T-helper 1 cell treated with Interleukin-12 subunit alpha and Interleukin-12 subunit beta and Interleukin-4 antibody, amounts not matched to agents 30 μg/mL and 1 μg/mL, for 36 hours (primary cell): ENCODE results near the gene HOXB13.
"Not testable (repeated sequence)": the region's sequence is repeated elsewhere in the genome, so short reads cannot be mapped to it uniquely, and the experiment has no call there.

Experiments used
- H3K27ac Mint-ChIP-seq: one replicate; pipeline ENCODE4 v1.8.0; 2021; ENCODE audit warnings: mild to moderate bottlenecking, mixed read lengths
- H3K27me3 Mint-ChIP-seq: one replicate; pipeline ENCODE4 v1.8.0; 2021; ENCODE audit warnings: low read depth, mixed read lengths
- H3K36me3 Mint-ChIP-seq: one replicate; pipeline ENCODE4 v1.8.0; 2021; ENCODE audit warnings: low read depth, mixed read lengths
- H3K4me1 Mint-ChIP-seq: one replicate; pipeline ENCODE4 v1.8.0; 2021; ENCODE audit warnings: low read depth, mixed read lengths
- H3K4me3 Mint-ChIP-seq: one replicate; pipeline ENCODE4 v1.8.0; 2021; ENCODE audit warnings: mild to moderate bottlenecking, moderate library complexity, mixed read lengths
- H3K9me3 Mint-ChIP-seq: one replicate; pipeline ENCODE4 v1.8.0; 2021; ENCODE audit warnings: mixed read lengths

Gene HOXB13

DNA sequence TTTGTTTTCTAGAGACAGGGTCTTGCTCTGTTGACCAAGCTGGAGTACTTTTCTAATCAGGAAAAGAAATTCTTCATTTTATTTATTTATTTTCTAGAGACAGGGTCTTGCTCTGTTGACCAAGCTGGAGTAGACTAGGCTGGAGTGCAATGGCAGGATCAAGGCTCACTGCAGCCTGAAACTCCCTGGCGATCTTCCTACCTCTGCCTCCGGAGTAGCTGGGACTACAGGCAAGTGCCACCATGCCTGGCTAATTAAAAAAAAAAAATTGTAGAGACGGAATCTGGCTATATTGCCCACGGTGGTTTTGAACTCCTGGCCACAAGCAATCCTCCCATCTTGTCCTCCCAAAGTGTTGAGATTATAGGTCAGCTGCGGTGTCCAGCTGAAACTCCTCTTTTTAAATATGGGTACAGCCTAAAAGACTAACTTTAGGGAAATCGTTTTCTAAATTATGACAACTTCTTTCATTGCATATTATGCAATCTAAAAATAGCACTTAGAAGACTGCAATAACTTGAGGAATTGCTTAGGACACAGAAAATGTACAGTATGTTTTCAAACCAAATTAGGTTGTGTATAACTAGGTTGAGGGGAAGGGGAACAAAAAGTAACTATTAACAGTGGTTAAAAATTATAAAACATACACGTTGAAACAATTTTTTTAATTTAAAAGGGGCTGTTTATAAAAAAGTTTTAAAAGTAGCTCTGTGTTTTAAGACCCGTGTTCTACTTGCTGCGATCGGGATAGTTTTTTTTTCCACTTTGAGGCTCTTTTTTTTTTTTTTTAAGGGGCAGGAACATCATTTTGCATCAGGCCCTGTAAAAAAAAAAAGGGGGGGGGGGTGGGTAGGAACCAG is 11.0 kb downstream of the HOXB13 start:
- Mint-ChIP-seq H3K27me3 (peaks cover 95% of the 10 kb centered on the region), H3K4me3 (peak overlapping the region; percentile 26), H3K27ac (peak overlapping the region; percentile 71)

GRCh38 chr17:48716549-48716948 is 12.0 kb downstream of the HOXB13 start:
- H3K4me1 Mint-ChIP-seq, H3K36me3 Mint-ChIP-seq, H3K27ac Mint-ChIP-seq, H3K9me3 Mint-ChIP-seq, H3K4me3 Mint-ChIP-seq: not testable (repeated sequence)
- peaks cover 86% of the 10 kb centered on the region for H3K27me3 Mint-ChIP-seq

More for the DNA sequence above, 11.0 kb downstream of the HOXB13 start:
- H3K36me3 Mint-ChIP-seq = peaks cover 5% of the 10 kb centered on the region
- H3K4me1 Mint-ChIP-seq = peaks cover 9% of the 10 kb centered on the region
- H3K9me3 Mint-ChIP-seq = no peaks in the 10 kb centered on the region

DNA sequence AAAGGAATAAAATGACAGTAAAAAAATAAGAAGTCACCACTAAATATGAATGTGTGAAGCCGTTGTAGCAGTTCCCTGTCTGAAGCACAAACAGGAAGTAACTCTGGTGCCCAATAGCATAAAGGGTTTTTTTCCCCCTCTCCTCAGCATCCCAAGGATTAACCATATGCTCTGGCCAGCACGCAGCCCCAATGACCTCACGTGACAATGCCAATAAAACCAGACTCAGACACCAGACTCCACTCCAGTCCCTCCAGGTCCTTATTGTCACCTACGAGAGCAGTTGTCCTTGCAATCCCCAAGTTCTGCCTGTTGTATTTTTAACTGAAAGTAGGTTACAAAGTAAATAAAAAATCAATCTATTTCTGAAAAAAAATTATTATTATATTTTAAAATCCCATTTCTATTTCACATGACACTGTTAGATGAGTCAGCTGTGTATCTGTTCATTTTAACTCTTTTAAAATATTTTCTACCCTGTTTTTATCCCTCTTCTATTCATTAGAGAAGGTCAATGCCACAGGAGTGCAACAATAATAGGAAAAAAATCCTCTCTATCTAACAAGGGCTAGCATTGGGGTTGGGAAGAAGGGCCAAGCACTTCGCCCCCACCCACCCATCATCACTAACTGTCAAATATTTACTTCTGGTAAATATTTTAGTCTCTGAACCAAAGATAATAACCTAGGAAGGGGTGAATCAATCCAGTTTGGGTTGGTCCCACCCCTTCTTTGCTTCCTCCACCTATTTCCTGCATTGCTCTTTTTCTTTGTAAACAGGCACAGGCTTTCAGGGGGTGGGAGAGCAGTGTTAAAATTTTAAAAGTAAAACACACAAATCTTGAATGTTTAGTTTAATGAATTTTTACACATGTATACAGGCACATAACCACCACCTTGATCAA is 12.8 kb downstream of the HOXB13 start:
- Mint-ChIP-seq H3K9me3 (no peaks in the 10 kb centered on the region), H3K36me3 (peaks cover 5% of the 10 kb centered on the region), H3K4me3 (no peak overlapping the region), H3K27me3 (peaks cover 83% of the 10 kb centered on the region), H3K4me1 (peaks cover 8% of the 10 kb centered on the region), H3K27ac (no peak overlapping the region)

GRCh38 chr17:48711128-48711527 is 17.4 kb downstream of the HOXB13 start:
- no peaks in the 10 kb centered on the region for H3K36me3 Mint-ChIP-seq
- H3K27me3 Mint-ChIP-seq = peaks cover 76% of the 10 kb centered on the region
- H3K27ac Mint-ChIP-seq = no peak overlapping the region
- no peaks in the 10 kb centered on the region for H3K9me3 Mint-ChIP-seq
- H3K4me3 Mint-ChIP-seq = no peak overlapping the region
- no peaks in the 10 kb centered on the region for H3K4me1 Mint-ChIP-seq

- H3K4me1 Mint-ChIP-seq = no peaks in the 10 kb centered on the region
- no peak overlapping the region for H3K27ac Mint-ChIP-seq
- no peak overlapping the region for H3K4me3 Mint-ChIP-seq
- H3K9me3 Mint-ChIP-seq = no peaks in the 10 kb centered on the region
- H3K36me3 Mint-ChIP-seq = no peaks in the 10 kb centered on the region
- peaks cover 74% of the 10 kb centered on the region for H3K27me3 Mint-ChIP-seq
Observed at GRCh38 chr17:48704361-48705248, 23.9 kb downstream of the HOXB13 start.

GRCh38 chr17:48701864-48702532 is 26.6 kb downstream of the HOXB13 start:
- Mint-ChIP-seq H3K4me1 (no peaks in the 10 kb centered on the region), H3K27me3 (peaks cover 62% of the 10 kb centered on the region), H3K27ac (no peak overlapping the region), H3K9me3 (no peaks in the 10 kb centered on the region), H3K36me3 (no peaks in the 10 kb centered on the region), H3K4me3 (no peak overlapping the region)

GRCh38 chr17:48693178-48693577 is 35.4 kb downstream of the HOXB13 start:
- Mint-ChIP-seq H3K27me3 (peaks cover 54% of the 10 kb centered on the region), H3K36me3 (no peaks in the 10 kb centered on the region), H3K4me3 (no peak overlapping the region), H3K4me1 (no peaks in the 10 kb centered on the region), H3K27ac (no peak overlapping the region), H3K9me3 (no peaks in the 10 kb centered on the region)

GRCh38 chr17:48692049-48692448 is 36.5 kb downstream of the HOXB13 start:
- H3K36me3 Mint-ChIP-seq = no peaks in the 10 kb centered on the region
- H3K27me3 Mint-ChIP-seq = peaks cover 47% of the 10 kb centered on the region
- no peaks in the 10 kb centered on the region for H3K9me3 Mint-ChIP-seq
- H3K4me1 Mint-ChIP-seq = no peaks in the 10 kb centered on the region
- no peak overlapping the region for H3K4me3 Mint-ChIP-seq
- H3K27ac Mint-ChIP-seq = no peak overlapping the region

DNA sequence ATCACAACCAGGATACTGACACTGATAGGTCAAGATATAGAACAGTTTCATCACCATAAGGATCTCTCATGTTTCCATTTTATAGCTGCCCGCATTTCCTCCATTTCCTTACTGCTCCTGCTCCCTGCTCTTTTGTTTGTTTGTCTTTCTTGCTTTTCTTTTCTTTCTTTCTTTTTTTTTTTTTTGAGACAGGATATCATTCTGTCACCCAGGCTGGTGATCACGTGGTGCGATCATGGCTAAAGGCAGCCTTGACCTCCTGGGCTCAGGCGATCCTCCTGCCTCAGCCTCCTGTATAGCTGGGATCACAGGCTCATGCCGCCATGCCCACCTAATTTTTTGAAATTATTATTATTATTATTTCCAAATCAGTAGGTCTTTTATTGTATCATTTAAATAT is 37.9 kb downstream of the HOXB13 start:
- Mint-ChIP-seq H3K9me3 (no peaks in the 10 kb centered on the region), H3K4me1 (no peaks in the 10 kb centered on the region), H3K27ac (no peak overlapping the region), H3K4me3 (no peak overlapping the region), H3K36me3 (no peaks in the 10 kb centered on the region), H3K27me3 (peaks cover 39% of the 10 kb centered on the region)

GRCh38 chr17:48681609-48682008 is 46.9 kb downstream of the HOXB13 start:
- H3K4me3 Mint-ChIP-seq = no peak overlapping the region
- no peaks in the 10 kb centered on the region for H3K4me1 Mint-ChIP-seq
- H3K36me3 Mint-ChIP-seq = no peaks in the 10 kb centered on the region
- H3K9me3 Mint-ChIP-seq = no peaks in the 10 kb centered on the region
- peaks cover 59% of the 10 kb centered on the region for H3K27me3 Mint-ChIP-seq
- no peak overlapping the region for H3K27ac Mint-ChIP-seq

- Mint-ChIP-seq H3K4me3 (no peak overlapping the region), H3K9me3 (no peaks in the 10 kb centered on the region), H3K27ac (no peak overlapping the region), H3K36me3 (no peaks in the 10 kb centered on the region), H3K27me3 (peaks cover 73% of the 10 kb centered on the region), H3K4me1 (no peaks in the 10 kb centered on the region)
Observed at GRCh38 chr17:48679385-48680096, 49.0 kb downstream of the HOXB13 start.

- Mint-ChIP-seq H3K27me3 (peaks cover 71% of the 10 kb centered on the region), H3K36me3 (no peaks in the 10 kb centered on the region), H3K27ac (no peak overlapping the region), H3K4me1 (no peaks in the 10 kb centered on the region), H3K9me3 (no peaks in the 10 kb centered on the region), H3K4me3 (no peak overlapping the region)
Observed at GRCh38 chr17:48678141-48678971, 50.2 kb downstream of the HOXB13 start.
